Lower leg skin (tissue), 3 donors: ENCODE measurements around the gene TRAF4.

ENCODE experiments used
- POLR2A ChIP-seq, 2 donors: fragments of 450-650 bp; IDR thresholded peaks; one replicate each; pipeline ENCODE4 v1.6.1; 2016 to 2017; ENCODE audit warnings: antibody characterized with exemption in 2 of 2, mild to moderate bottlenecking in 1 of 2, moderate library complexity in 1 of 2
- TF ChIP-seq, protein P1 (sequence below), 3 donors: fragments of 450-650 bp; IDR thresholded peaks; one replicate each; pipeline ENCODE4 v1.5.1; 2016; ENCODE audit warnings: antibody characterized with exemption in 3 of 3, mild to moderate bottlenecking in 3 of 3, moderate library complexity in 2 of 3

DNA sequence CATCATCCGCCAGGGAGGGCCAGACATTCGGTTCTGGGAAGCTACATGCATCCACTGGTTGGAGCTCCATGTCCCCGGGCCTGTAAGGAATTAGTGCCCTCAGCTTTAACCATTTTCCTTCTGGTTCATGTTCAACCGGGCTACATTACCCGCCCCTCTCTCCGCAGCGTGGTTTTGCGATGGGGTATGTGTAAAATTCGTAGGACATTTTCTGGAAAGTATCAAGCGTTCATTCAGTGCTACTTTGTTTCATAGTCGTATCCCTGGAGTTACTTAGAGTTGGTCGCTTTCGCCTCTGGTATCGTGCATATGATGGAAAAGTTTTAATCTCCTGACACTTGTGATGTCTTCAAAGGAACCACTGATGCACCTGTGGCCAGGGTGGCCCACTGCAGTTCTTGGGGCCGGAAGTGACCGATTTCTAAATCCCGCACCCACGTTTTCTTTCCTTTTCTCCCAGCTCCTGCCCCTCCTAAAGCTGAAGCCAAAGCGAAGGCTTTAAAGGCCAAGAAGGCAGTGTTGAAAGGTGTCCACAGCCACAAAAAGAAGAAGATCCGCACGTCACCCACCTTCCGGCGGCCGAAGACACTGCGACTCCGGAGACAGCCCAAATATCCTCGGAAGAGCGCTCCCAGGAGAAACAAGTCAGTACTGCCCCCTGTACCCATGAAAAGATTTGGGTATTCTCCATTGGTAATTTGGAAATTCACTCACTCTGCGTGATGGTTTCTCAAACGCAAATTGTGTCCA is 23.4 kb upstream of the TRAF4 start:
- TF ChIP-seq, protein P1, sequence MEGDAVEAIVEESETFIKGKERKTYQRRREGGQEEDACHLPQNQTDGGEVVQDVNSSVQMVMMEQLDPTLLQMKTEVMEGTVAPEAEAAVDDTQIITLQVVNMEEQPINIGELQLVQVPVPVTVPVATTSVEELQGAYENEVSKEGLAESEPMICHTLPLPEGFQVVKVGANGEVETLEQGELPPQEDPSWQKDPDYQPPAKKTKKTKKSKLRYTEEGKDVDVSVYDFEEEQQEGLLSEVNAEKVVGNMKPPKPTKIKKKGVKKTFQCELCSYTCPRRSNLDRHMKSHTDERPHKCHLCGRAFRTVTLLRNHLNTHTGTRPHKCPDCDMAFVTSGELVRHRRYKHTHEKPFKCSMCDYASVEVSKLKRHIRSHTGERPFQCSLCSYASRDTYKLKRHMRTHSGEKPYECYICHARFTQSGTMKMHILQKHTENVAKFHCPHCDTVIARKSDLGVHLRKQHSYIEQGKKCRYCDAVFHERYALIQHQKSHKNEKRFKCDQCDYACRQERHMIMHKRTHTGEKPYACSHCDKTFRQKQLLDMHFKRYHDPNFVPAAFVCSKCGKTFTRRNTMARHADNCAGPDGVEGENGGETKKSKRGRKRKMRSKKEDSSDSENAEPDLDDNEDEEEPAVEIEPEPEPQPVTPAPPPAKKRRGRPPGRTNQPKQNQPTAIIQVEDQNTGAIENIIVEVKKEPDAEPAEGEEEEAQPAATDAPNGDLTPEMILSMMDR (IDR thresholded peaks at IDR 0.05) = no peak
- TF ChIP-seq POLR2A (IDR thresholded peaks at IDR 0.05) = no peak
